GM18519 (cell line): ENCODE results near the gene DGAT2L6.
"Not testable (repeated sequence)": the region's sequence is repeated elsewhere in the genome, so short reads cannot be mapped to it uniquely, and the experiment has no call there.

Source experiments
- ATAC-seq: cut with Tn5 transposase; IDR thresholded peaks from one replicate; pipeline ENCODE4 v1.9.1; 2021; ENCODE audit warnings: mild to moderate bottlenecking, moderate library complexity; ENCODE audit not compliant: unreplicated experiment, low FRiP score

The DGAT2L6 gene

GRCh38 chrX:70190225-70190624 is 12.9 kb downstream of the DGAT2L6 start:
- no peak for ATAC-seq

DNA sequence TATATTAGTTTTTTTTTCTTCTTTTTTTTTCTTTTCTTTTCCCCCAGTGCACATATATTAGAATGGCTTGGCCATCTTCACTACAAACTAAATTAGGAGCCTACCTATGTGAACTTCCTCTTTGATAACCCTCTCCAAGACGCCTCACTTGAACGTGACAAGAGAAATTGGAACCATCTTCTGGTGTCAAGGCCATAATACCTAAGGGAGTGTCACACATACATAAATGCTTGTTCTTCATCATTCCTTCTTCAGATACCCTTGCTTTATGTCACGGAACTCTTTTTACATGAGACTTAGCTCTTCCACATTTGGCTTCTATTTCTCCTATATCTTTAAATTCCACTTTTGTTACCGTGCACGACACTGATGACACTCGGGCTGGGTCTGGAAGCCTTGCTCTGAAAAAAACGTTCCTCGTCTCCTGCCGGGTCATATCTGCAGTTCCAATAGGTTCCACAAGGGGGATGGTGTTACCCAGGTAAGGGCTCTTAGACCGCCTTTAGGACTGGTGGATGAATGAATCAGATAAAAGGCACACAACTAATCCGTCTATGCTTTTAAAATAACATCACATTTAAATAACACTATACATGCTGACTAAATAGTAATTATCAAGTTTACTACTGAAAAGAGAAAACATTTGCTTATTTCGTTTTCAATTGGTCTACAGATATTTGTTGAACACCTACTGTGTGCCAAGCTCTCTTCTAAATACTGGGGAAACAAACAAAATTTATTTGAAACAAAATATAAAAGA is 19.9 kb downstream of the DGAT2L6 start:
- ATAC-seq: no peak

DNA sequence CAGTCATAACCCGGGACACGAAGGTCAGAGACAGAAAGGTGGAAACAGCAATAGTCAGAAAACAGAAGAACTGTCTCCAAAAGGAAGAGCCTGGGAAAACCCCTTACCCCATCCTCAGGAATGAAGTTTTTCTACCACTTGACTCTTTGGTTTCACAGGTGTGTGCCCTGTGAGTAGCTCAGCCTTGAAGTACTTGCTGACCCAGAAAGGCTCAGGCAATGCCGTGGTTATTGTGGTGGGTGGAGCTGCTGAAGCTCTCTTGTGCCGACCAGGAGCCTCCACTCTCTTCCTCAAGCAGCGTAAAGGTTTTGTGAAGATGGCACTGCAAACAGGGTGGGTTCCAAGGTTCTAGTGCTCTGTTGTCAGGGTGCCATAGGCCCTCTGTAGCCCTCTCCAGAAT is 24.4 kb downstream of the DGAT2L6 start:
- ATAC-seq: no peak

DNA sequence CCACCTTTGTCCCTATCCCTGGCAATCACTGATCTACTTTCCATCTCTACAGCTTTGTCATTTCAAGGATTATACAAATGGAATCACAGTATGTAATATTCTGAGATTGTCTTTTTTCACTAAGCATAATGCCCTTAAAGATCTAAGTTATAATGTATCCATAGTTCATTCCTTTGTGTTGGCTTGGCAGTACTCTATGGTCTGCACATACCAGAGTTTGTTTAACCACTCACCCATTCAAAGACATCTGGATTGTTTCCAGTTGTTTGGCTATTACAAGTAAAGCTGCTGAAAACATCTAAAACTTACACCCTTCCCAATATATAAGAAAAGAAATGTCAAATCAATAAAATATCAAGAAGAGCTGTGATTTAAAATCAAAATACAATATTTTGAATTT is 31.2 kb downstream of the DGAT2L6 start:
- ATAC-seq: no peak

DNA sequence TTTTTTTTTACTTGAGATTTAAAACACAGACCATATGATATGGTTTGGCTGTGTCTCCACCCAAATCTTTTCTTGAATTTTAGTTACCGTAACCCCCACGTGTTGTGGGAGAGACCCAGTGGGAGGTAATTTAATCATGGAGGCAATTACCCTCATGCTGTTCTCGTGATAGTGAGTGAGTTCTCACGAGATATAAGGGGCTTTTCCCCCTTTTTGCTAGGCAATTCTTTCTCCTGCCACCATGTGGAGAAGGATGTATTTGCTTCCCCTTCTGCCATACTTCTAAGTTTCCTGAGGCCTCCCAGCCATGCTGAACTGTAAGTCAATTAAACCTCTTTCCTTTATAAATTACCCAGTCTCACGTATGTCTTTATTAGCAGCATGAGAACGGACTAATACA is 32.3 kb downstream of the DGAT2L6 start:
- not testable (repeated sequence) for ATAC-seq

DNA sequence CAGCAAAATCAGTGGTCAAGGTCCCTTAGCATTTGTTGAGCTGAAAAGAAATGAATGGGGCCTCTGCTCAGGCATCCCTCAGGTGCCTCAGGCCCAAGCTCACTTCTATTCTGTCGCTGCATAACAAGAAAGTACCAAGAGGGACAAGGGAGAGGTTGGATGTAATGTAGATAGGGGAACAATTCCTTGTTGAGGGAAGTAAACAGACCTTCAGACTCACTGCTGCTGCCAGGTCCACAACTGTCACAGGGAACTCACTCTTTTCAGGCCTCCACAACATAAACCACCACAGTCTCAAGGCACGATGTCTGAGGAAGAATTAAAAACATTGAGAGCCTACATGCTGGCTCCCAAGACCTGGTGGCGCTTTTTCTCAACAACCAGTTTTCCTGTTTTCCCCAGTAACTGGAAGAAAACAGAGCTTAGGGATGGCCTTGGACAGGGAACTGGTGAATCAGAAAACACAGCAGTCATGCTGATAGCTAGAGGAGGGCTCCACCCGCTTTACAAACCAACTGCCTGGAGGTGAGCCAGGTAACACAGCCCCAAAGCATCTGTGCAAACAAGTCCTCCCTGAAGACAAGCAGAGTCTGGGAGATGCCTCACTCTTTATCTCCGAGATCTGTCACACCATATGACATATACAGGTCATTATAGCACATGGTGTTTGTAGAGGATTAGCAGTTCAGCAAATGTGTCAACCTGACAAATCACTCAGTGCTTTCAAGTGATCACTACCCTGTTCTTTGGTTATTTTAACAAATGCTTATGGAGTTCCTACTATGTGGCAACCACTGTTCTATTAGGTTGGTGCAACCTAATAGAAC is 42.9 kb downstream of the DGAT2L6 start:
- no peak for ATAC-seq

DNA sequence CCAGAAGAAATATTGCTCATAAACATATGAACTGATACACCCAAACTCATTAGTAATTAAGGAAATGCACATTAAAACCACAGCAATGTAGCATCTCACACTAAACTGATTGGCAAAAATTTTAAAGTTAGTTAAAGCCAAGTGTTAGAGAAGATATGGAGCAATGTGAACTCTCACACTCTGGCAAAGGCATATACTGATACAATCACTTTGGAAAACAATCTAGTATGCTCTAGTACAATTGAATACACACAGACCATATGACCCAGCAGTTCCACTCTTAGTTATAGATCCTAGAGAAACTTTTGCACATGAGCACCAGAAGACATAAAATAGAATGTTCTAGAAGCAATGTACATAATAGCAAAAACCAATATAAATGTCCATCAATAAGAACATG is 48.8 kb downstream of the DGAT2L6 start:
- ATAC-seq: no peak

- no peak for ATAC-seq
Measured at GRCh38 chrX:70226687-70227086, 49.4 kb downstream of the DGAT2L6 start.

DNA sequence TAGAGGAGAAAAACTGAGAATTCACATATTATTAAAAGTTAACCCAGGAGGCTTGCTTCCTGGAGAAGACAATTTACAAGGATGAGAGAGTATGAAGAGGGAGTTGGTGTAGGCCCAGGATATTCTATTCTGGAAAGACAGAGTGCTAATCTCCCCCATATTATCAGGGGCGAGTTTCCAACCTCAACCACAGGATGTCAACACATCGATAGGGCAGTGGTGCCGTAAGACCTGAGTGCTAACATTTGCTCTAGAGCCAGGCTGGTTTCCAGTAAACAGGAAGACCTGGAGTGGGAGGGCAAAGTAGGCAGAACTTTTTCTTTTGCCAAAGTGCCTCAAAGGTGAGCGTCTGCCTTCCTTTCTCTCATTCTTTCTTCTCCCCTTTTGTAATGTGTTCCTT is 54.4 kb downstream of the DGAT2L6 start:
- no peak for ATAC-seq

DNA sequence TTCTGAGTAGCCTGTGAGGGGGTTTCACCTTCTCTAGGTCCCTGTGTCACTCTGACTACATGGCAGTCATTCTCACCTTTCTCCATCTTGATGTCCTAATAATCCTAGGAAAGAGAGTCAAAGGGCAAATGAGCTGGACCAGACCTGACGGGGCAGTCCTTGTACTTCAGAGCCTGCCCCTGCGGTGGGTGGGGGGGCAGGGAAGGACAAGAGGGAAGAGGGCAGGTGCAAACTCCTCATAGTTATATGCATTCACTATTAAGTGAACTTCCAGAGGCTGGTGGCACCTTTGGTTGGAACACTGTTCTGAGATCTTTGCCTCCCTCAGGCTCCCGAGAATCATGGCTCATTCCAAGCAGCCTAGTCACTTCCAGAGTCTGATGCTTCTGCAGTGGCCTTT is 57.1 kb downstream of the DGAT2L6 start, which contains the start of gene AWAT1:
Gene AWAT1 (plus strand): TSS at position 301 of the 400 bp plus-strand sequence. CDS start 41 bp downstream, at position 342.
- ATAC-seq: no peak

DNA sequence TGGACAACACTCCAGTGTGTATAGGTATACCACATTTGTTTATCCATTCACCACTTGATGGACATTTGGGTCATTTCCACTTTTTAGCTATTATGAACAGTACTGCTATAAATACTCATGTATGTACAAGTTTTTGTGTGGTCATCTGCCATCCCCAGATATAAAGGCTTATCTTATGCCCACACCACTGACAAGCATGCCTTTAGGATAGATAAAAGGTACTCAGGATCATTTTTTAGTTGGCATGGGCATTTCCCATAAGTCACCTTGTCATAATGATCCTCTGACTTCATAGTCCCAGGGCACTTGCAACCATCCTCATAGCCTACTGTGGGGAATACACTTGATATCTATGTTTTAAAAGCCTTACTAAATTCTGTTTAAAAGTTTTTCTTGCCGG is 63.5 kb downstream of the DGAT2L6 start:
- no peak for ATAC-seq

- ATAC-seq: no peak
Measured at GRCh38 chrX:70241501-70241900, 64.2 kb downstream of the DGAT2L6 start.

- ATAC-seq: not testable (repeated sequence)
Measured at GRCh38 chrX:70243601-70244000, 66.3 kb downstream of the DGAT2L6 start.

- ATAC-seq: no peak
Measured at GRCh38 chrX:70244881-70245280, 67.6 kb downstream of the DGAT2L6 start.

- no peak for ATAC-seq
Measured at GRCh38 chrX:70247252-70247651, 70.0 kb downstream of the DGAT2L6 start.

GRCh38 chrX:70252491-70252890 is 75.2 kb downstream of the DGAT2L6 start:
- ATAC-seq: no peak

- ATAC-seq: no peak
Measured at GRCh38 chrX:70253377-70254062, 76.2 kb downstream of the DGAT2L6 start.

DNA sequence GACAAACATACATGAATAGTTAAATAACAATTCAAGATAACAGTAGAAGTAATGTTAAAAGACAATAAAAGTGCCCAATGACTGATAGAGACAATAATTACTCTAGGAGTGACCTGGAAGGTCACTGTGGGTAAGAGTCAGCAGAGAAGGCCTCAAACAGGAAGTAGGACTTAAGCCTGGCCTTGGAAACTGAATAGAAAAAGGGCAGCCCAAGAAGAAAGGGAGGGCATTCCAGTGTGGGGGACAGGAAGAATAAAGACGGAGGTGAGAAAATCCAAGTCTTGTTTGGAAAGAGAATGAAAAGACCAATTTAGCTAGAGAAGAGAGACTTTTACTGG is 76.7 kb downstream of the DGAT2L6 start:
- ATAC-seq: no peak

GRCh38 chrX:70254909-70255308 is 77.6 kb downstream of the DGAT2L6 start:
- no peak for ATAC-seq
